Measurements from ENCODE around the gene SART1. TPM values are rescaled to one million over a fixed set of nuclear protein-coding genes. Genes with fewer than 3 reads are reported as not detected.

The SART1 gene
- total RNA-seq, 2 donors from 2014 or later = 32.5 to 38.0 TPM

DNA sequence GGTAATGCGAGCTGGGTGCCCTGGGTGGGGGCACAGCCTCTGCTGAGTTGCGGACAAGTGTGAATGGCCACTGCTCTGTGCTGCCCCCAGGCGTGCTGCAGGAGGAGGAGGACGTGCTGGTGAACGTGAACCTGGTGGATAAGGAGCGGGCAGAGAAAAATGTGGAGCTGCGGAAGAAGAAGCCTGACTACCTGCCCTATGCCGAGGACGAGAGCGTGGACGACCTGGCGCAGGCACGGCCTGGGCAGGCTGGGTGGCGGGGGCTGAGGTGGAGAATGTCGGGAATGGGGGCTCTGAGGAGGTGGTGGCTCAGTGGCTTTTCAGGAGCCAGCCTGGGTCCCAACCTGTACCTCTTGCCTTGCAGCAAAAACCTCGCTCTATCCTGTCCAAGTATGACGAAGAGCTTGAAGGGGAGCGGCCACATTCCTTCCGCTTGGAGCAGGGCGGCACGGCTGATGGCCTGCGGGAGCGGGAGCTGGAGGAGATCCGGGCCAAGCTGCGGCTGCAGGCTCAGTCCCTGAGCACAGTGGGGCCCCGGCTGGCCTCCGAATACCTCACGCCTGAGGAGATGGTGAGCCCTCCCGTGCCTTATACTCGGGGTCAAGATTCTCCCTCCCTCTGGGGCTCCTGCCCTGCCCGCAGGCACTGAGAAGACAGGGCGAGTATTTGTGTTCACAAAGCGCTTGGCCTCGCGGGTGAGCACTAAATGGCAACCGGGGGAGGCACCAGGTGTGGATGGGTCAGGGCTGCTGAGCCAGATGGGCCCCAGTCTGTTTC lies 4.6 kb downstream of the SART1 start:
- ATAC-seq (ENCODE audit: insufficient number of reproducible peaks, low FRiP score, low read depth) = no peak

DNA sequence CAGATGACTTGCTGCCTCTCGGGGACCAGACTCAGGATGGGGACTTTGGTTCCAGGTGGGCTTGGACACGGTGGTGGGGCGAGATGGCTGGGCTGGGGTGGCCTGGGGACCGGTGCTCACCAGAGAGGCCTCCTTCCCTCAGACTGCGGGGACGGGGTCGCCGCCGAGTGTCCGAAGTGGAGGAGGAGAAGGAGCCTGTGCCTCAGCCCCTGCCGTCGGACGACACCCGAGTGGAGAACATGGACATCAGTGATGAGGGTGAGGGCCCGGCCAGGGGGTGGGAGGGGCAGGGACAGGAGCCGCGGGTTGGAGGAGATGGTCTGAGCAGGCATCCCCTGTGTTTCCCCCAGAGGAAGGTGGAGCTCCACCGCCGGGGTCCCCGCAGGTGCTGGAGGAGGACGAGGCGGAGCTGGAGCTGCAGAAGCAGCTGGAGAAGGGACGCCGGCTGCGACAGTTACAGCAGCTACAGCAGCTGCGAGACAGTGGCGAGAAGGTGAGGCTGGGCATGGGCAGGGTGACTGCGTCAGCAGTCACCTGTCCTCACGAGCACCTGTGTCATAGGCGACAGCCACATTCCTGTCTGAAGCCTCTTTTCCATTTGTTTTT lies 5.9 kb downstream of the SART1 start:
- peaks cover 66% of the 10 kb centered on the region for H3K36me3 ChIP-seq
- H3K4me1 ChIP-seq (ENCODE audit: control insufficient read depth in 1 of 2, low read depth in 2 of 2) = peaks cover 18 to 19% of the 10 kb centered on the region in 2 donors
- no peaks in the 10 kb centered on the region for H3K27me3 ChIP-seq (replicated peaks; ENCODE audit: insufficient read depth)
- no peak overlapping the region for H3K4me3 ChIP-seq
- no peak for DNase-seq (ENCODE audit: low spot score)
- no peak overlapping the region for H3K27ac ChIP-seq
- TF ChIP-seq, protein P1, sequence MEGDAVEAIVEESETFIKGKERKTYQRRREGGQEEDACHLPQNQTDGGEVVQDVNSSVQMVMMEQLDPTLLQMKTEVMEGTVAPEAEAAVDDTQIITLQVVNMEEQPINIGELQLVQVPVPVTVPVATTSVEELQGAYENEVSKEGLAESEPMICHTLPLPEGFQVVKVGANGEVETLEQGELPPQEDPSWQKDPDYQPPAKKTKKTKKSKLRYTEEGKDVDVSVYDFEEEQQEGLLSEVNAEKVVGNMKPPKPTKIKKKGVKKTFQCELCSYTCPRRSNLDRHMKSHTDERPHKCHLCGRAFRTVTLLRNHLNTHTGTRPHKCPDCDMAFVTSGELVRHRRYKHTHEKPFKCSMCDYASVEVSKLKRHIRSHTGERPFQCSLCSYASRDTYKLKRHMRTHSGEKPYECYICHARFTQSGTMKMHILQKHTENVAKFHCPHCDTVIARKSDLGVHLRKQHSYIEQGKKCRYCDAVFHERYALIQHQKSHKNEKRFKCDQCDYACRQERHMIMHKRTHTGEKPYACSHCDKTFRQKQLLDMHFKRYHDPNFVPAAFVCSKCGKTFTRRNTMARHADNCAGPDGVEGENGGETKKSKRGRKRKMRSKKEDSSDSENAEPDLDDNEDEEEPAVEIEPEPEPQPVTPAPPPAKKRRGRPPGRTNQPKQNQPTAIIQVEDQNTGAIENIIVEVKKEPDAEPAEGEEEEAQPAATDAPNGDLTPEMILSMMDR (IDR thresholded peaks at IDR 0.05) = no peak
- no peak for ATAC-seq (ENCODE audit: insufficient number of reproducible peaks, low FRiP score, low read depth)
- no peaks in the 10 kb centered on the region for H3K9me3 ChIP-seq

More for the DNA sequence above, 4.6 kb downstream of the SART1 start:
- Histone ChIP-seq H3K4me3 (no peak overlapping the region), H3K36me3 (peaks cover 66% of the 10 kb centered on the region), H3K4me1 (ENCODE audit: control insufficient read depth in 1 of 2, low read depth in 2 of 2) (peaks cover 22% of the 10 kb centered on the region in 2 donors), H3K27me3 (replicated peaks; ENCODE audit: insufficient read depth) (no peaks in the 10 kb centered on the region), H3K27ac (no peak overlapping the region), H3K9me3 (no peaks in the 10 kb centered on the region)
- TF ChIP-seq, protein P1 (IDR thresholded peaks at IDR 0.05) = no peak
- DNase-seq (ENCODE audit: low spot score) = no peak

- TF ChIP-seq, protein P1 (IDR thresholded peaks at IDR 0.05) = no peak
- Histone ChIP-seq H3K36me3 (peaks cover 65% of the 10 kb centered on the region), H3K9me3 (no peaks in the 10 kb centered on the region), H3K27ac (no peak overlapping the region), H3K4me3 (no peak overlapping the region), H3K4me1 (ENCODE audit: control insufficient read depth in 1 of 2, low read depth in 2 of 2) (peaks cover 4 to 5% of the 10 kb centered on the region in 2 donors), H3K27me3 (replicated peaks; ENCODE audit: insufficient read depth) (no peaks in the 10 kb centered on the region)
- DNase-seq (ENCODE audit: low spot score) (no peak), ATAC-seq (ENCODE audit: insufficient number of reproducible peaks, low FRiP score, low read depth) (no peak)
Observed at GRCh38 chr11:65968600-65969482, 7.3 kb downstream of the SART1 start.

GRCh38 chr11:65972116-65972515 lies 10.6 kb downstream of the SART1 start:
- peaks cover 44% of the 10 kb centered on the region for H3K36me3 ChIP-seq
- ATAC-seq (ENCODE audit: insufficient number of reproducible peaks, low FRiP score, low read depth) = no peak
- H3K4me1 ChIP-seq (ENCODE audit: control insufficient read depth in 1 of 2, low read depth in 2 of 2) = no peaks in the 10 kb centered on the region

More at GRCh38 chr11:65972116-65972515, 10.6 kb downstream of the SART1 start:
- Histone ChIP-seq H3K27me3 (replicated peaks; ENCODE audit: insufficient read depth) (no peaks in the 10 kb centered on the region), H3K9me3 (no peaks in the 10 kb centered on the region), H3K4me3 (no peak overlapping the region), H3K27ac (no peak overlapping the region)
- no peak for DNase-seq (ENCODE audit: low spot score)
- TF ChIP-seq, protein P1 (IDR thresholded peaks at IDR 0.05) = no peak
